T-cell (primary cell): ENCODE results near the gene CASP10. TPM values are rescaled to one million over a fixed set of nuclear protein-coding genes. Genes with fewer than 3 reads are reported as not detected.
A peak's percentile ranks its signal among the peaks of the same experiment; 100 is the strongest.
"Not testable (repeated sequence)": the region's sequence is repeated elsewhere in the genome, so short reads cannot be mapped to it uniquely, and the experiment has no call there.

ENCODE experiments used
- ATAC-seq, 4 experiments: fragments of 200-7000 bp in 3 of 4; fragments of 150-1000 bp in 1 of 4; cut with Tn5 transposase; replicated peaks in 1 of 4; 1 replicate in 3 of 4; 2 replicates in 1 of 4; pipeline ENCODE4 v1.10.0; 2021; ENCODE audit warnings: moderate library complexity in 3 of 4, mild to moderate bottlenecking in 2 of 4, moderate number of reproducible peaks in 1 of 4
- CTCF ChIA-PET, 2 donors: fragments of 300-600 bp; sonication (Branson Sonifier 250); formaldehyde crosslinking; loops; one replicate each; lab custom pipeline; 2022; ENCODE audit warnings: antibody characterized with exemption in 2 of 2; lab: Charles Lee
- POLR2A ChIA-PET, 2 donors: fragments of 300-600 bp; sonication (Branson Sonifier 250); formaldehyde crosslinking; loops; one replicate each; lab custom pipeline; 2022; ENCODE audit warnings: antibody characterized with exemption in 2 of 2; lab: Charles Lee
- DNase-seq, 35 experiments: peaks; one replicate each; pipeline versions ENCODE4 v3.0.0 to v3.0.0-alpha.2; 2013 to 2023
- H3K27ac ChIP-seq: one replicate; pipeline ENCODE4 v1.5.1; 2013; ENCODE audit warnings: low read length
- H3K27me3 ChIP-seq, 2 experiments: replicated peaks in 1 of 2; 1 replicate in 1 of 2; 2 replicates in 1 of 2; pipeline versions ENCODE4 v1.6.1 to v1.7.0; 2013; ENCODE audit warnings: low read length in 1 of 2, mixed read lengths in 1 of 2; ENCODE audit not compliant: control insufficient read depth in 2 of 2, insufficient read depth in 2 of 2; ENCODE audit errors: extremely low read depth in 1 of 2
- H3K36me3 ChIP-seq, 2 donors: 1 replicate in 1 of 2; 2 replicates in 1 of 2; pipeline versions ENCODE4 v1.6.1 to v1.7.0; 2013; ENCODE audit warnings: low read length in 1 of 2; ENCODE audit not compliant: control insufficient read depth in 2 of 2, insufficient read depth in 1 of 2; ENCODE audit errors: extremely low read depth in 1 of 2
- H3K4me1 ChIP-seq, 2 experiments: 1 replicate in 1 of 2; 2 replicates in 1 of 2; pipeline versions ENCODE4 v1.6.1 to v1.7.0; 2013; ENCODE audit warnings: low read length in 2 of 2, mixed read lengths in 1 of 2; ENCODE audit not compliant: insufficient read depth in 2 of 2, control insufficient read depth in 1 of 2; ENCODE audit errors: extremely low read depth in 1 of 2
- H3K4me3 ChIP-seq, 2 donors: 1 replicate in 1 of 2; 2 replicates in 1 of 2; pipeline versions ENCODE4 v1.5.1 to v1.7.0; 2013; ENCODE audit warnings: mild to moderate bottlenecking in 2 of 2, low read length in 1 of 2, moderate library complexity in 1 of 2; ENCODE audit not compliant: control insufficient read depth in 1 of 2; ENCODE audit errors: extremely low read depth in 1 of 2
- H3K9me3 ChIP-seq: 2 replicates; pipeline ENCODE4 v1.7.0; 2013
- H3K27ac Mint-ChIP-seq, 2 donors: one replicate each; pipeline ENCODE4 v1.8.0; 2020 to 2021; ENCODE audit warnings: mild to moderate bottlenecking in 2 of 2, mixed read lengths in 2 of 2
- H3K27me3 Mint-ChIP-seq, 2 donors: one replicate each; pipeline ENCODE4 v1.8.0; 2021 to 2022; ENCODE audit warnings: mixed read lengths in 2 of 2
- H3K36me3 Mint-ChIP-seq: one replicate; pipeline ENCODE4 v1.8.0; 2021; ENCODE audit warnings: mixed read lengths
- H3K4me1 Mint-ChIP-seq, 3 donors: one replicate each; pipeline ENCODE4 v1.8.0; 2020 to 2022; ENCODE audit warnings: mixed read lengths in 3 of 3, mild to moderate bottlenecking in 1 of 3
- H3K4me3 Mint-ChIP-seq, 3 donors: one replicate each; pipeline ENCODE4 v1.8.0; 2020 to 2022; ENCODE audit warnings: mild to moderate bottlenecking in 3 of 3, mixed read lengths in 3 of 3, moderate library complexity in 3 of 3
- H3K9me3 Mint-ChIP-seq, 3 donors: one replicate each; pipeline ENCODE4 v1.8.0; 2020 to 2022; ENCODE audit warnings: mixed read lengths in 3 of 3
- WGBS: methylation state at CpG from one replicate; pipeline ENCODE4 v1.1.5; 2013; ENCODE audit warnings: missing lambda C conversion rate; ENCODE audit not compliant: insufficient coverage; 5-methylcytosine and 5-hydroxymethylcytosine counted together
- total RNA-seq, 35 experiments: library from RNA in 6 of 35; stranded (reverse) in 6 of 35; fragments of 120-200 nt in 1 of 35; gene quantifications; one replicate each; pipeline versions ENCODE4 v1.2.1 to v1.2.4 and lab custom pipeline; 2013 to 2026

Gene CASP10
- total RNA-seq, 5 donors from 2014 or later (not counting 1 experiment from before 2014, with no cell fraction given): 23.3 to 46.4 (median 29.2) TPM

DNA sequence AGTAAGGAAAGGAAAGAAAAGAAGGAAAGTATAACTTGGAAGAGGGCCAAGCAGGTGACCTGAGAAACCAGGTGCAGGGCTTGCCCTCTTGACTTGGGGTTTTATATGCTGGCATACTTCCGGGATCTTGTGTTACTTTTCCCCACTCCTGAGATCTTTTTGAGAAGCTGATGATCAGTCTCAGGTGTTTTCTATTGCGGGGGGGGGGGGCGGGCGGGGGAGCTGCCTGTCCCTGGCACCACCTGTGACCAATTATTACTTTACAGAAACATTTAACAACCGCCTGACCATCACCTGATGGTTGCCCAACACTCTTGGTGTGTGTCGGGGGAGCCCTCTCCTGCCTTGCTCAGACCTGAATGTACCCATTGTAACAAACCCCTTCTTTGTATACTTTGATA lies 6.9 kb upstream of the CASP10 start:
- Mint-ChIP-seq H3K27me3 (no peaks in the 10 kb centered on the region), H3K27ac (no peak overlapping the region), H3K4me3 (no peak overlapping the region), H3K36me3 (no peaks in the 10 kb centered on the region), H3K9me3 (peaks cover 0 to 20% (median 10%) of the 10 kb centered on the region in 3 donors), H3K4me1 (peaks cover 12 to 20% (median 16%) of the 10 kb centered on the region in 3 donors)
- no peak for DNase-seq
- peaks cover 0 to 10% of the 10 kb centered on the region in 2 experiments for H3K4me1 ChIP-seq
- H3K9me3 ChIP-seq: no peaks in the 10 kb centered on the region
- POLR2A ChIA-PET: no interaction called here
- H3K4me3 ChIP-seq: no peak overlapping the region
- no peaks in the 10 kb centered on the region for H3K36me3 ChIP-seq
- H3K27ac ChIP-seq: no peak overlapping the region
- ATAC-seq: no peak
- CTCF ChIA-PET: interaction anchor here (0.5 to 2.5 kb wide), 5 partner anchors 13 to 274 kb away, joined by 3 to 8 read pairs (median 3); no protein-coding TSS in a partner anchor
- 40% methylated on average over 1 of the region's 6 CpGs for WGBS
- H3K27me3 ChIP-seq: no peaks in the 10 kb centered on the region

DNA sequence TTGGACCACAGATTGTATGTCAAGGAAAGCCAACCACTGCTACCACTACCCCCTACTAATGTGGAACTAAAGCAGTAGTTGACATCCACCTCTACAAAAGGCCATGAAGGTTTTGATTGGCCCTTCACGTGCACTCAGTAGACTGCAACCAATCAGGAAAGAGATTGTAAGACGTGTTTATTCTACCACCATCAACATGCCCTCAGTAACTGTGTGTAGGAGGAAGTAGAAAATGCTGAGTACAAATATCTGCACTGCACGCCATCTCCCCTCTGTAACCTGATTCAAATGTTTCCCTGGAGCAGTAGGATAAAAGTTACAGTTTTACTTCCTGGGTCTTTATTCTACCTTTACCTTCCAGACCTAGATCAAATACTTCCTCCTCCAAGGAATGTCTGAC lies 2.9 kb upstream of the CASP10 start:
- CTCF ChIA-PET: interaction anchor here in 1 of 2 donors (1.4 kb wide), 1 partner anchor 274 kb away, joined by 4 read pairs; no protein-coding TSS in a partner anchor
- DNase-seq (no peak), ATAC-seq (no peak)
- H3K4me3 Mint-ChIP-seq: no peak overlapping the region
- no peaks in the 10 kb centered on the region for H3K9me3 Mint-ChIP-seq
- Histone ChIP-seq H3K9me3 (no peaks in the 10 kb centered on the region), H3K36me3 (no peaks in the 10 kb centered on the region), H3K4me1 (peaks cover 3 to 24% of the 10 kb centered on the region in 2 experiments), H3K4me3 (no peak overlapping the region), H3K27ac (no peak overlapping the region), H3K27me3 (no peaks in the 10 kb centered on the region)
- H3K36me3 Mint-ChIP-seq: no peaks in the 10 kb centered on the region
- no CpG with 5 or more reads among the region's 3 CpGs for WGBS
- H3K27me3 Mint-ChIP-seq: no peaks in the 10 kb centered on the region
- POLR2A ChIA-PET: no interaction called here
- H3K4me1 Mint-ChIP-seq: peaks cover 29 to 36% (median 33%) of the 10 kb centered on the region in 3 donors
- H3K27ac Mint-ChIP-seq: peak overlapping the region in 1 of 2 donors; percentile 31

DNA sequence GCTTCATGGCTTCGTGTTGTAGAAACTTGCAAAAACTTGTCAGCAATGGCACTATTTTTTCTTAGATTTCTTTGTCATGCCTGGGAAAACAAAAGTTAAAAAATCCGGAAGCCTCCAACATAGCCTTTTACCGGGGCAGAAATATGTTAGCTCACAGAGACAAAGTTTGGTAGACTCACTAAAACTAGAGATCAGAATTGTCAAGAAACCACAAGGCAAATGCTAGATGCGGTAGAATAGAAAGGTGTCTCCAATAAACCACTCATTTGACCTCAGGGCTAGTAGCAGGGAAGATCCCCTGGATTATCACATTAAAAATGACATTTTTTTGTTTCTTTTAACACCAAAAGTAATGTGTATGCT lies 405 bp downstream of the CASP10 start:
- no CpG with 5 or more reads among the region's 4 CpGs for WGBS
- Histone ChIP-seq H3K27me3 (no peaks in the 10 kb centered on the region), H3K9me3 (no peaks in the 10 kb centered on the region), H3K27ac (peak overlapping the region; percentile 48), H3K36me3 (peaks cover 0 to 12% of the 10 kb centered on the region in 2 donors), H3K4me3 (peak overlapping the region; percentile 56 to 91), H3K4me1 (peaks cover 24 to 35% of the 10 kb centered on the region in 2 experiments)
- CTCF ChIA-PET: interaction anchor here (0.6 to 3.0 kb wide), 21 partner anchors 8 to 1271 kb away, joined by 3 to 168 read pairs (median 5); no protein-coding TSS in a partner anchor
- POLR2A ChIA-PET: interaction anchor here (0.6 to 1.6 kb wide), 7 partner anchors 27 to 470 kb away, joined by 3 to 16 read pairs (median 4); no protein-coding TSS in a partner anchor
- Mint-ChIP-seq H3K27me3 (no peaks in the 10 kb centered on the region), H3K4me3 (peak overlapping the region; percentile 90 to 99 (median 95)), H3K27ac (peak overlapping the region; percentile 89 to 94), H3K36me3 (peaks cover 17% of the 10 kb centered on the region), H3K4me1 (peaks cover 52 to 57% (median 53%) of the 10 kb centered on the region in 3 donors), H3K9me3 (peaks cover 0 to under 1% (median under 1%) of the 10 kb centered on the region in 3 donors)
- DNase-seq (peak in 1 of 35 experiments; percentile 36), ATAC-seq (peak in 3 of 4 experiments; percentile 29 to 37 (median 30))

DNA sequence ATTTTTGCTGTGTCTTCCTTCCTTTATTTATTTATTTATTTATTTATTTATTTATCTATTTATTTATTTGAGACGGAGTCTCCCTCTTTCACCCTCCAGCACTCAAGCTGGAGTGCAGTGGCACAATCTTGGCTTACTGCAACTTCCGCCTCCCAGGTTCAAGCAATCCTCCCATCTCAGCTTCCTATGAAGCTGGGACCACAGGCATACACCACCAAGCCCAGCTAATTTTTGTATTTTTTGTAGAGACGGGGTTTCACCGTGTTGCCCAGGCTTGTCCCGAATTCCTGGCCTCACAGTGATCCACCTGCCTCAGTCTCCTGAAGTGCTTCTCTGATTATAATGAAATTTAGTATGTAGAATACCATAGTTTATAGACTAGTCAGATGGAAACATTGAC lies 894 bp downstream of the CASP10 start:
- CTCF ChIA-PET: interaction anchor here (1.0 to 3.0 kb wide), 7 partner anchors 8 to 49 kb away, joined by 3 to 168 read pairs (median 20); no protein-coding TSS in a partner anchor
- peaks cover 56 to 60% (median 56%) of the 10 kb centered on the region in 3 donors for H3K4me1 Mint-ChIP-seq
- POLR2A ChIA-PET: interaction anchor here in 1 of 2 donors (0.6 to 1.6 kb wide), 4 partner anchors 27 to 267 kb away, joined by 3 to 16 read pairs (median 4); no protein-coding TSS in a partner anchor
- peaks cover 19% of the 10 kb centered on the region for H3K36me3 Mint-ChIP-seq
- H3K4me3 Mint-ChIP-seq: peak overlapping the region; percentile 90 to 99 (median 95)
- not testable (repeated sequence) for H3K27me3 ChIP-seq, DNase-seq, ATAC-seq, H3K9me3 ChIP-seq, H3K27me3 Mint-ChIP-seq, H3K9me3 Mint-ChIP-seq
- WGBS: no CpG with 5 or more reads among the region's 5 CpGs
- Histone ChIP-seq H3K36me3 (peaks cover 0 to 16% of the 10 kb centered on the region in 2 donors), H3K4me3 (peak overlapping the region; percentile 56 to 91), H3K4me1 (peaks cover 24 to 38% of the 10 kb centered on the region in 2 experiments), H3K27ac (peak overlapping the region; percentile 48)
- peak overlapping the region; percentile 96 for H3K27ac Mint-ChIP-seq

DNA sequence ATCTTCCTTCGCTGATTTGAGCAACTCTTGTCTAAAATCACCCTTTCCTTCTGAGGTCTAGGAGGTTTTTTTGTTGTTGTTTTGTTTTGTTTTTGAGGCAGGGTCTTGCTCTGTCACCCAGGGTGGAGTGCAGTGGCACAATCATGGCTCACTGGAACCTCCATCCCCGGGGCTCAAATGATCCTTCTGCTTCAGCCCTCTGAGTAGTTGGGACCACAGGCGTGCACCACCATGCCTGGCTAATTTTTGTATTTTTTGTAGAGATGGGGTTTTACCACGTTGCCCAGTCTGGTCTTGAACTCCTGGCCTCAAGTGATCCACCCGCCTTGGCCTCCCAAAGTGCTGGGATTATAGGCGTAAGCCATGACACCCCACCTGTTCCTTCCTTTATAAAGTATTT lies 1.3 kb downstream of the CASP10 start:
- no CpG with 5 or more reads among the region's 6 CpGs for WGBS
- H3K9me3 Mint-ChIP-seq, DNase-seq, H3K27me3 Mint-ChIP-seq, ATAC-seq, H3K27me3 ChIP-seq, H3K9me3 ChIP-seq: not testable (repeated sequence)
- POLR2A ChIA-PET: interaction anchor here in 1 of 2 donors (1.0 kb wide), 1 partner anchor 267 kb away, joined by 4 read pairs; no protein-coding TSS in a partner anchor
- CTCF ChIA-PET: interaction anchor here (2.9 to 3.0 kb wide), 2 partner anchors 48 to 49 kb away, joined by 45 to 168 read pairs; no protein-coding TSS in a partner anchor
- Mint-ChIP-seq H3K4me3 (peak overlapping the region; percentile 90 to 99 (median 95)), H3K27ac (peak overlapping the region; percentile 96), H3K4me1 (peaks cover 58 to 64% (median 58%) of the 10 kb centered on the region in 3 donors), H3K36me3 (peaks cover 22% of the 10 kb centered on the region)
- peaks cover 0 to 16% of the 10 kb centered on the region in 2 donors for H3K36me3 ChIP-seq
- H3K4me3 ChIP-seq: peak overlapping the region; percentile 56 to 91
- peaks cover 25 to 42% of the 10 kb centered on the region in 2 experiments for H3K4me1 ChIP-seq
- H3K27ac ChIP-seq: peak overlapping the region; percentile 48

DNA sequence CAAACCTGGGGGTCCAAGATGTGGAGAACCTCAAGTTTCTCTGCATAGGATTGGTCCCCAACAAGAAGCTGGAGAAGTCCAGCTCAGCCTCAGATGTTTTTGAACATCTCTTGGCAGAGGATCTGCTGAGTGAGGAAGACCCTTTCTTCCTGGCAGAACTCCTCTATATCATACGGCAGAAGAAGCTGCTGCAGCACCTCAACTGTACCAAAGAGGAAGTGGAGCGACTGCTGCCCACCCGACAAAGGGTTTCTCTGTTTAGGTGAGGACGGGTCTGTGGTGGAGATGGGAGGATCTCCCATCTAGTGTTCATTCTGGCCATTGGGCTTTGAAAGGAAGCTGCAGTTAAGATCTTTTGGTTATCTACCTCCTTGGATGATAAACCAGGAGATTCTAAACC lies 2.9 kb downstream of the CASP10 start:
- peak overlapping the region; percentile 96 for H3K27ac Mint-ChIP-seq
- H3K36me3 Mint-ChIP-seq: peaks cover 30% of the 10 kb centered on the region
- Histone ChIP-seq H3K4me1 (peaks cover 37 to 57% of the 10 kb centered on the region in 2 experiments), H3K27me3 (no peaks in the 10 kb centered on the region), H3K36me3 (peaks cover 0 to 27% of the 10 kb centered on the region in 2 donors), H3K27ac (peak overlapping the region; percentile 50), H3K9me3 (no peaks in the 10 kb centered on the region), H3K4me3 (peak overlapping the region; percentile 56 to 91)
- CTCF ChIA-PET: interaction anchor here (1.1 to 1.4 kb wide), 4 partner anchors 8 to 285 kb away, joined by 4 to 13 read pairs (median 6); no protein-coding TSS in a partner anchor
- H3K27me3 Mint-ChIP-seq: no peaks in the 10 kb centered on the region
- POLR2A ChIA-PET: interaction anchor here (0.6 to 0.7 kb wide), 3 partner anchors 8 to 328 kb away, joined by 3 to 5 read pairs (median 3); no protein-coding TSS in a partner anchor
- peaks cover 69 to 71% (median 71%) of the 10 kb centered on the region in 3 donors for H3K4me1 Mint-ChIP-seq
- DNase-seq (no peak), ATAC-seq (peak in 2 of 4 experiments; percentile 25 to 32)
- H3K9me3 Mint-ChIP-seq: peaks cover 0 to 3% (median 2%) of the 10 kb centered on the region in 3 donors
- H3K4me3 Mint-ChIP-seq: peak overlapping the region; percentile 90 to 99 (median 95)
- no CpG with 5 or more reads among the region's 4 CpGs for WGBS
